GM19193 (cell line): ENCODE data around the gene AKAP6.

Experiments
- POLR2A ChIP-seq: IDR thresholded peaks from 4 replicates; pipeline ENCODE4 v1.6.1; 2011; ENCODE audit not compliant: insufficient read depth, insufficient read length; ENCODE audit errors: extremely low read depth

AKAP6 gene

GRCh38 chr14:32472076-32472475 is 143.0 kb downstream of the AKAP6 start:
- TF ChIP-seq POLR2A = no peak

GRCh38 chr14:32472512-32473463 is 143.7 kb downstream of the AKAP6 start:
- TF ChIP-seq POLR2A = no peak

- TF ChIP-seq POLR2A = no peak
Observed at GRCh38 chr14:32473464-32473855, 144.4 kb downstream of the AKAP6 start.

- no peak for TF ChIP-seq POLR2A
Observed at GRCh38 chr14:32474478-32475195, 145.5 kb downstream of the AKAP6 start.

- no peak for TF ChIP-seq POLR2A
Observed at GRCh38 chr14:32476532-32476931, 147.4 kb downstream of the AKAP6 start.

- TF ChIP-seq POLR2A = no peak
Observed at GRCh38 chr14:32477396-32477795, 148.3 kb downstream of the AKAP6 start.

- TF ChIP-seq POLR2A = no peak
Observed at GRCh38 chr14:32478050-32478449, 149.0 kb downstream of the AKAP6 start.

- no peak for TF ChIP-seq POLR2A
Observed at GRCh38 chr14:32480337-32480736, 151.2 kb downstream of the AKAP6 start.

- no peak for TF ChIP-seq POLR2A
Observed at GRCh38 chr14:32481707-32482106, 152.6 kb downstream of the AKAP6 start.

GRCh38 chr14:32491416-32492016 is 162.4 kb downstream of the AKAP6 start:
- TF ChIP-seq POLR2A = no peak

- no peak for TF ChIP-seq POLR2A
Observed at GRCh38 chr14:32492457-32492856, 163.4 kb downstream of the AKAP6 start.

GRCh38 chr14:32494609-32495434 is 165.7 kb downstream of the AKAP6 start:
- no peak for TF ChIP-seq POLR2A

- no peak for TF ChIP-seq POLR2A
Observed at GRCh38 chr14:32495435-32495734, 166.3 kb downstream of the AKAP6 start.

- no peak for TF ChIP-seq POLR2A
Observed at GRCh38 chr14:32497248-32497647, 168.2 kb downstream of the AKAP6 start.
